SK-N-SH treated with all-trans-retinoic acid at 6 μM for 48 hours (cell line): ENCODE measurements around the gene GRM5.

Experiments used
- ATAC-seq: fragments of 200-7000 bp; cut with Tn5 transposase; 3 replicates; pipeline ENCODE4 v1.9.1; 2020; ENCODE audit warnings: mild to moderate bottlenecking, moderate library complexity
- ARNTL ChIP-seq: fragments of 450-650 bp; formaldehyde crosslinking; IDR thresholded peaks from 2 replicates; pipeline ENCODE4 v1.5.0; 2020; ENCODE audit warnings: low read depth, mild to moderate bottlenecking, moderate library complexity, borderline replicate concordance
- BACH2 ChIP-seq: fragments of 250-450 bp; sonication (Bioruptor Pico); IDR thresholded peaks from 2 replicates; pipeline ENCODE4 v1.9.0; 2021; ENCODE audit warnings: mild to moderate bottlenecking, borderline replicate concordance
- CREB5 ChIP-seq: fragments of 250-450 bp; sonication (Bioruptor Pico); IDR thresholded peaks from 2 replicates; pipeline ENCODE4 v1.5.1; 2020; ENCODE audit warnings: low read depth, mild to moderate bottlenecking, moderate library complexity
- CSDC2 ChIP-seq: fragments of 250-450 bp; sonication (Bioruptor Pico); IDR thresholded peaks from 2 replicates; pipeline ENCODE4 v1.5.0; 2020; ENCODE audit warnings: mild to moderate bottlenecking, moderate library complexity
- GLIS3 ChIP-seq: fragments of 250-450 bp; sonication (Bioruptor Pico); IDR thresholded peaks from 2 replicates; pipeline ENCODE4 v1.5.0; 2020; ENCODE audit warnings: mild to moderate bottlenecking, moderate library complexity
- ISL1 ChIP-seq: fragments of 250-450 bp; sonication (Bioruptor Pico); IDR thresholded peaks from 2 replicates; pipeline ENCODE4 v2.1.2; 2022; ENCODE audit warnings: mild to moderate bottlenecking, moderate library complexity
- PATZ1 ChIP-seq: fragments of 250-450 bp; sonication (Bioruptor Pico); IDR thresholded peaks from 2 replicates; pipeline ENCODE4 v1.8.0; 2020; ENCODE audit warnings: mild to moderate bottlenecking, moderate library complexity, borderline replicate concordance
- PPARA ChIP-seq: fragments of 250-450 bp; sonication (Bioruptor Pico); IDR thresholded peaks from 2 replicates; pipeline ENCODE4 v1.5.0; 2020; ENCODE audit warnings: mild to moderate bottlenecking, borderline replicate concordance
- SNAI2 ChIP-seq: fragments of 250-450 bp; sonication (Bioruptor Pico); IDR thresholded peaks from 2 replicates; pipeline ENCODE4 v1.5.0; 2020; ENCODE audit warnings: mild to moderate bottlenecking, moderate library complexity
- TCF4 ChIP-seq: fragments of 250-450 bp; sonication (Bioruptor Pico); IDR thresholded peaks from 2 replicates; pipeline ENCODE4 v1.8.0; 2021; ENCODE audit warnings: mild to moderate bottlenecking, moderate library complexity, borderline replicate concordance
- TOX ChIP-seq: fragments of 250-450 bp; sonication (Bioruptor Pico); IDR thresholded peaks from 2 replicates; pipeline ENCODE4 v1.8.0; 2021; ENCODE audit warnings: mild to moderate bottlenecking, moderate library complexity, borderline replicate concordance
- ZC3H10 ChIP-seq: fragments of 250-450 bp; sonication (Bioruptor Pico); IDR thresholded peaks from 2 replicates; pipeline ENCODE4 v1.5.1; 2021; ENCODE audit warnings: mild to moderate bottlenecking, moderate library complexity
- ZFP3 ChIP-seq: fragments of 250-450 bp; sonication (Bioruptor Pico); IDR thresholded peaks from 2 replicates; pipeline ENCODE4 v1.5.0; 2020; ENCODE audit warnings: mild to moderate bottlenecking, moderate library complexity
- ZFP30 ChIP-seq: fragments of 450-650 bp; formaldehyde crosslinking; IDR thresholded peaks from 2 replicates; pipeline ENCODE4 v1.5.0; 2022; ENCODE audit warnings: mild to moderate bottlenecking, moderate library complexity
- ZNF565 ChIP-seq: fragments of 450-650 bp; formaldehyde crosslinking; conservative IDR thresholded peaks from 2 replicates; pipeline ENCODE4 v1.5.0; 2020; ENCODE audit warnings: low read depth, mild to moderate bottlenecking, moderate library complexity
- ZNF70 ChIP-seq: fragments of 450-650 bp; formaldehyde crosslinking; IDR thresholded peaks from 2 replicates; pipeline ENCODE4 v1.5.0; 2020; ENCODE audit warnings: mild to moderate bottlenecking, moderate library complexity
- ZNF8 ChIP-seq: fragments of 450-650 bp; formaldehyde crosslinking; IDR thresholded peaks from 2 replicates; pipeline ENCODE4 v1.5.0; 2020; ENCODE audit warnings: mild to moderate bottlenecking, moderate library complexity
- TF ChIP-seq, protein P1 (sequence below): fragments of 250-450 bp; sonication (Bioruptor Pico); IDR thresholded peaks from 2 replicates; pipeline ENCODE4 v1.5.0; 2020; ENCODE audit warnings: mild to moderate bottlenecking, moderate library complexity
- TF ChIP-seq, protein P2 (sequence below): fragments of 250-450 bp; sonication (Bioruptor Pico); IDR thresholded peaks from 2 replicates; pipeline ENCODE4 v1.8.0; 2021; ENCODE audit warnings: low read depth, mild to moderate bottlenecking, moderate library complexity, borderline replicate concordance
- TF ChIP-seq, protein P3 (sequence below): fragments of 250-450 bp; sonication (Bioruptor Pico); IDR thresholded peaks from 2 replicates; pipeline ENCODE4 v1.5.1; 2021; ENCODE audit warnings: mild to moderate bottlenecking, moderate library complexity

GRM5 gene

GRCh38 chr11:88631497-88631896, 434.3 kb downstream of the GRM5 start (continued):
- TF ChIP-seq ZFP3 (CRISPR knock-in tag) = no peak
- TF ChIP-seq, all 23 proteins: peak for 0

- no peak for ATAC-seq
These were observed 436.3 kb downstream of the GRM5 start for GRCh38 chr11:88629496-88629895.

DNA sequence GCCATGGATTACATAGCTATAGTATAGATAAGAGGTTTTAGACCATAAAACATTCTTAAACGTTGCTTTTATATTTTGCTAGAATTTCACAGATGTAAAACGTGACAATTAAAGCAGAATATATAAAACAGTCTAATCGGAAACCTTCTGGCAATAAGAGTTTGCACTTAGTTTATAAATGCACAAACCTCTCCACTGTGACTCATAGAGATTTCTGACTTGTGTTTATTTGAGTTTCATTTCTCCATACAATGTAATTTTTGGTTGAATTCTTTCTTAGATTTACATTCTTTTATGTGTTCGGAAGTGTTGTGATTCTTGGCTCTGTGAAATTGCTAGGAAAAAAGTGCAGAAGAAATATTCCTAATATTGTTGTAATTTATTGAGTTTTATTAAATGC, 439.6 kb downstream of the GRM5 start:
- TF ChIP-seq TOX (CRISPR knock-in tag) (no peak), SNAI2 (CRISPR knock-in tag) (no peak), PATZ1 (CRISPR knock-in tag) (no peak), ZNF8 (CRISPR knock-in tag) (no peak), ZNF70 (CRISPR knock-in tag) (no peak), ARNTL (CRISPR knock-in tag) (no peak), ISL1 (CRISPR knock-in tag) (no peak), ZFP30 (CRISPR knock-in tag) (no peak)
- TF ChIP-seq, protein P1, sequence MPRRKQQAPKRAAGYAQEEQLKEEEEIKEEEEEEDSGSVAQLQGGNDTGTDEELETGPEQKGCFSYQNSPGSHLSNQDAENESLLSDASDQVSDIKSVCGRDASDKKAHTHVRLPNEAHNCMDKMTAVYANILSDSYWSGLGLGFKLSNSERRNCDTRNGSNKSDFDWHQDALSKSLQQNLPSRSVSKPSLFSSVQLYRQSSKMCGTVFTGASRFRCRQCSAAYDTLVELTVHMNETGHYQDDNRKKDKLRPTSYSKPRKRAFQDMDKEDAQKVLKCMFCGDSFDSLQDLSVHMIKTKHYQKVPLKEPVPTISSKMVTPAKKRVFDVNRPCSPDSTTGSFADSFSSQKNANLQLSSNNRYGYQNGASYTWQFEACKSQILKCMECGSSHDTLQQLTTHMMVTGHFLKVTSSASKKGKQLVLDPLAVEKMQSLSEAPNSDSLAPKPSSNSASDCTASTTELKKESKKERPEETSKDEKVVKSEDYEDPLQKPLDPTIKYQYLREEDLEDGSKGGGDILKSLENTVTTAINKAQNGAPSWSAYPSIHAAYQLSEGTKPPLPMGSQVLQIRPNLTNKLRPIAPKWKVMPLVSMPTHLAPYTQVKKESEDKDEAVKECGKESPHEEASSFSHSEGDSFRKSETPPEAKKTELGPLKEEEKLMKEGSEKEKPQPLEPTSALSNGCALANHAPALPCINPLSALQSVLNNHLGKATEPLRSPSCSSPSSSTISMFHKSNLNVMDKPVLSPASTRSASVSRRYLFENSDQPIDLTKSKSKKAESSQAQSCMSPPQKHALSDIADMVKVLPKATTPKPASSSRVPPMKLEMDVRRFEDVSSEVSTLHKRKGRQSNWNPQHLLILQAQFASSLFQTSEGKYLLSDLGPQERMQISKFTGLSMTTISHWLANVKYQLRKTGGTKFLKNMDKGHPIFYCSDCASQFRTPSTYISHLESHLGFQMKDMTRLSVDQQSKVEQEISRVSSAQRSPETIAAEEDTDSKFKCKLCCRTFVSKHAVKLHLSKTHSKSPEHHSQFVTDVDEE (CRISPR knock-in tag) = no peak
- no peak for ATAC-seq

More at GRCh38 chr11:88629496-88629895, 436.3 kb downstream of the GRM5 start:
- no peak for TF ChIP-seq ZFP30 (CRISPR knock-in tag)
- no peak for TF ChIP-seq PPARA (CRISPR knock-in tag)
- TF ChIP-seq ZFP3 (CRISPR knock-in tag) = no peak
- TF ChIP-seq CREB5 (CRISPR knock-in tag) = no peak
- no peak for TF ChIP-seq BACH2 (CRISPR knock-in tag)
- no peak for TF ChIP-seq ZNF565 (CRISPR knock-in tag)
- no peak for TF ChIP-seq ZNF8 (CRISPR knock-in tag)
- TF ChIP-seq ARNTL (CRISPR knock-in tag) = no peak
- no peak for TF ChIP-seq GLIS3
- TF ChIP-seq TOX (CRISPR knock-in tag) = no peak
- TF ChIP-seq, protein P2, sequence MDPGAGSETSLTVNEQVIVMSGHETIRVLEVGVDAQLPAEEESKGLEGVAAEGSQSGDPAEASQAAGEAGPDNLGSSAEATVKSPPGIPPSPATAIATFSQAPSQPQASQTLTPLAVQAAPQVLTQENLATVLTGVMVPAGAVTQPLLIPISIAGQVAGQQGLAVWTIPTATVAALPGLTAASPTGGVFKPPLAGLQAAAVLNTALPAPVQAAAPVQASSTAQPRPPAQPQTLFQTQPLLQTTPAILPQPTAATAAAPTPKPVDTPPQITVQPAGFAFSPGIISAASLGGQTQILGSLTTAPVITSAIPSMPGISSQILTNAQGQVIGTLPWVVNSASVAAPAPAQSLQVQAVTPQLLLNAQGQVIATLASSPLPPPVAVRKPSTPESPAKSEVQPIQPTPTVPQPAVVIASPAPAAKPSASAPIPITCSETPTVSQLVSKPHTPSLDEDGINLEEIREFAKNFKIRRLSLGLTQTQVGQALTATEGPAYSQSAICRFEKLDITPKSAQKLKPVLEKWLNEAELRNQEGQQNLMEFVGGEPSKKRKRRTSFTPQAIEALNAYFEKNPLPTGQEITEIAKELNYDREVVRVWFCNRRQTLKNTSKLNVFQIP = no peak
- TF ChIP-seq TCF4 (CRISPR knock-in tag) = no peak
- no peak for TF ChIP-seq SNAI2 (CRISPR knock-in tag)
- no peak for TF ChIP-seq ISL1 (CRISPR knock-in tag)
- TF ChIP-seq CSDC2 (CRISPR knock-in tag) = no peak
- TF ChIP-seq PATZ1 (CRISPR knock-in tag) = no peak
- TF ChIP-seq ZC3H10 (CRISPR knock-in tag) = no peak
- TF ChIP-seq, protein P3, sequence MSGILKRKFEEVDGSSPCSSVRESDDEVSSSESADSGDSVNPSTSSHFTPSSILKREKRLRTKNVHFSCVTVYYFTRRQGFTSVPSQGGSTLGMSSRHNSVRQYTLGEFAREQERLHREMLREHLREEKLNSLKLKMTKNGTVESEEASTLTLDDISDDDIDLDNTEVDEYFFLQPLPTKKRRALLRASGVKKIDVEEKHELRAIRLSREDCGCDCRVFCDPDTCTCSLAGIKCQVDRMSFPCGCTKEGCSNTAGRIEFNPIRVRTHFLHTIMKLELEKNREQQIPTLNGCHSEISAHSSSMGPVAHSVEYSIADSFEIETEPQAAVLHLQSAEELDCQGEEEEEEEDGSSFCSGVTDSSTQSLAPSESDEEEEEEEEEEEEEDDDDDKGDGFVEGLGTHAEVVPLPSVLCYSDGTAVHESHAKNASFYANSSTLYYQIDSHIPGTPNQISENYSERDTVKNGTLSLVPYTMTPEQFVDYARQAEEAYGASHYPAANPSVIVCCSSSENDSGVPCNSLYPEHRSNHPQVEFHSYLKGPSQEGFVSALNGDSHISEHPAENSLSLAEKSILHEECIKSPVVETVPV (CRISPR knock-in tag) = no peak
- TF ChIP-seq, all 23 proteins: peak for 0
